ENCODE results near the gene YOD1.

DNA sequence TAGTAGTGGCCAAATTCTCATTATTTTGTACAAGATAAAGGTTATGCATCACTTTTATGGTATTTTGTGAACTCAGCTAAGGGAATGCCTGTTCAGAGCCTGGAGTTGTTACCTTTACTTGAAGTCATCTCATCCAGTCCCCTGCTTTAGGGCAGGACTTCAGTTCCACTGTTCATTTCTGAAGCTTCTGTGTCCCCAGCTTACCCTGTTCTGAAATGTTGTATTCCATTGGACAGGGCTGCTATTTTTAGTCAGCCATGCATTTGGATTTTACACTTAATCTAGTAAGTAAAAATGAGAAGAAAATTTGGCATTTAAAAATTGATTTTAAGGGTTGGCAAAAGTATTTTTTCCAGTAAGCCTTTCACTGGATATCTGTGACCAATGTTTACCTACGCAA, 26.0 kb upstream of the YOD1 start:
- no peak for TF ChIP-seq GATA3 (IDR thresholded peaks at IDR 0.05; ENCODE audit: low read depth, low read length)
- TF ChIP-seq GATA2 (IDR thresholded peaks at IDR 0.05; ENCODE audit: low read depth, low read length), result no peak

Measured in SH-SY5Y (cell line).